NCI-H748 treated with DMSO at 0.1 percent for 48 hours (cell line): ENCODE measurements around the gene PTK6.
A peak's percentile ranks its signal among the peaks of the same experiment; 100 is the strongest.
"Not testable (repeated sequence)": the region's sequence is repeated elsewhere in the genome, so short reads cannot be mapped to it uniquely, and the experiment has no call there.

ENCODE experiments used
- DNase-seq: peaks from one replicate; lab custom pipeline; 2025; lab: John Stamatoyannopoulos, UW

Gene PTK6

DNA sequence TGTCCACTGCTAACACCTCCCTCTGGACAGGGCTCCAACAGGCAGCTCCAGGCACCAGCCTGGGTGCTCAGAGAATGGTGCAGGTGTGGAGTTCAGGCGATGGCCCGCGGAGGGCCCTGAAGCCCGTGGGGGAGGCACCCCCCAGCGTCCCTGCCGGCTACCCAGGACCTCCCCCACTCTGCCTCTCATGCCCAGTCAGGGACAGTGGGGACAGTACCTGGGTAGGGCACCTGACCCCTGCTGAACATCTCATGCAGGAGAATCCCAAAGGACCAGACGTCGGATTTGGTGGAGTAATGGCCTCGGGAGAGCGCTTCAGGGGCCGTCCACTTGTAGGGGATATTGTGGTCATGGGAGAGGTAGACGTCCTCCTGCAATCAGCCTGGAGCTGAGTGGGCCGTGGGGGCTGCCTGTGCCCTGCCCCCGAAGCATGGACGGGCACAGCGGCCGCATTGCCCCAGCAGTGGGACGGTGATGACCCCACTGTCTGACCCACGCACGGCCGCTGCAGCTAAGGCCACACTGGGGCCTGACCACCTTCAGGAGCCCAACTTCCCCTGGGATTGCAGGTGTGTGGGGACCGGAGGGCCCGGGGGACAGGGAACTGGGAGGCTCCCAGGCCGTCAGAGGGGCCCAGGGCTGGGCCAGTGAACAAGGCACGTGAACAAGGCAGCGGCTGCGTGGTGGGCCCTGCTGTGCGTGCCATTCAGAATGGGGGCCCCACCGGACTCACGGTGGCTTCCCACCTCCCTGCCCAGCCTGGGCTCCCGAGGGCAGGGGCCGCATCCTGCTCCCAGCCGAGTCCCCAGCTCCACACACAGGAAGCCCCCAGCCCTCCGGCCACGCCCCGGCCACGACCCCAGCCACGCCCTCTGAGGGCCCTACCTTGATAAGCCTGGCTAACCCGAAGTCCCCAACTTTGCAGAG is 7.1 kb downstream of the PTK6 start:
- DNase-seq: no peak

DNA sequence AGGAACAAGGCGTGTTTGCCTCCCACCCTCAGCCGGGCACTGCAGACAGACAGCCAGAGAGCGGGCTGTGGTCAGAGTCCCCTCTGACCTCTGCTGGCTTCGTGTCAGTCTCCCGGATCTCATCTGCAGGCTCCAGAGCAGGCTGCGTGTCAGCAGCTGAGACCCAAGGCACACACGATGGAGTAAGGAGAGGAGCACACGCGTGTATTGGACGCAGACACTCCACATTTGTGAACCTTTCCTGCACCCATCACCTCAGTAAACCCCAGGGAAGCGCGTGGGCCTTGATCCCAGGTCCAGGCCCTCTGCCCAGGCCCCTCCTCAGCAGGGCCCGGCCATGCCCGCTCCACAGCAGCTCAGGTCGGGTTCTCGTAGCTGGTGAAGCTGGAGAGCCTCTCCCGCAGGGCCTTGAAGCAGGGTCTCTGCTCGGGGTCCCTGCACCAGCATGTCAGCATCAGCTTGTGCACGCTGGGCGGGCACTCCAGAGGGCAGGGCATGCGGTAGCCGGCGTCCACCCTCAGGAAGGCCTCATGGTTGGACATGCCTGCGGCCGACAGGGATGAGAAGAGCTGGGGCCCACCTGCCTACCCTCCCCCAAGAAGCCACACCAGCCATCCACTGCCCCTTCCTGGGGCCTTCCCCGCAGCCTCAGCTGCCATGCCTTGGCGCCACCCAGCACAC is 7.9 kb downstream of the PTK6 start:
- no peak for DNase-seq

DNA sequence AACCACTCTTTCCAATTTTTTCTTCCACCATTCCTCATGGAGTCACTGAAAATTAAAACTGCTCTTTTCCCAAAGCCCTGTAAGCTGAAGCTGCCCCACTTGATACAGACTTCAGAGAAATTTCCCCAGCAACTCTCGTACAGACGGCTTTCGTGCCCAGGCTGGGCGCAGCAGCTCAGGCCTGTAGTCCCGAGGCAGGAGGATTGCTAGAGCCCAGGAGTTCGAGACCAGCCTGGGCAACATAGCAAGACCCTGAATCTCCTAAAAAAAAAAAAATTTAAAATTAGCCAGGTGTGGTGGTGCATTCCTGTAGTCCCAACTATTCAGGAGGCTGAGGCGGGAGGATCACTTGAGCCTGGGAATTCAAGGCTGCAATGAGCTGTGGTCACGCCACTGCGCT is 10.0 kb downstream of the PTK6 start:
- no peak for DNase-seq

DNA sequence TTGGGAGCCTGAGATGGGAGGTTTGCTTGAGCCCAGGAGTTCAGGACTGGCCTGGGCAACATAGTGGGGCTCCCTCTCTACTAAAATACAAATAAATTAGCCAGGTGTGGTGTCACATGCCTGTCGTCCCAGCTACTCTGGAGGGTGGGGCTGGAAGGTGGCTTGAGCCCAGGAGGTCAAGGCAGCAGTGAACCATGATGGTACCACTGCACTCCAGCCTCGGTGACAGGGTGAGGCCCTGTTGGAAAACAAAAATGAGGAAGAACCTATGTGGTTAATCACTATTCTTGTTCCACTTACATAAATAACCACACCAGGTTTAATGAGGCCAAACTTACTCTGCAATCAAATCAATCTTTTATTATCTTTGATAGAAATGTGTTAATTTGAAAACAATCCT is 11.2 kb downstream of the PTK6 start:
- no peak for DNase-seq

DNA sequence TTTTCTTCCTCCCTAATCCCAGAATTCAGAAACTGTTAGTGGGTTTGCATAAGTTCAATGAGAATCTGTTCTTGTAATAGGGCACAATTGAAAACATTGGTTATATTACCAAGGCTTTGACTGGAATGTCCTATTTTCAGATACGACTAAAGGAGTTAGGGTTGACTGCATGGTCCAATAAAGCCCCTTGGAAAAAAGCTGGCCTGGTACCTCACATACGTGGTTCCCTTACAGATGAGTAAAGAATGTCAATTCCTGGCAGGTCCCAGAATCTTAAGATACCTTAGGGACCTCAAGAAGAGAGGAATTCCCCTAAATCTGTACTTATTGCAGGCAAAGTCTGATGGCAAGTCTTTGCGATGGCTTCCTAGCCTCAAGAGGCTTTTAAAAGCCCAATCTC is 12.0 kb downstream of the PTK6 start:
- DNase-seq: no peak

DNA sequence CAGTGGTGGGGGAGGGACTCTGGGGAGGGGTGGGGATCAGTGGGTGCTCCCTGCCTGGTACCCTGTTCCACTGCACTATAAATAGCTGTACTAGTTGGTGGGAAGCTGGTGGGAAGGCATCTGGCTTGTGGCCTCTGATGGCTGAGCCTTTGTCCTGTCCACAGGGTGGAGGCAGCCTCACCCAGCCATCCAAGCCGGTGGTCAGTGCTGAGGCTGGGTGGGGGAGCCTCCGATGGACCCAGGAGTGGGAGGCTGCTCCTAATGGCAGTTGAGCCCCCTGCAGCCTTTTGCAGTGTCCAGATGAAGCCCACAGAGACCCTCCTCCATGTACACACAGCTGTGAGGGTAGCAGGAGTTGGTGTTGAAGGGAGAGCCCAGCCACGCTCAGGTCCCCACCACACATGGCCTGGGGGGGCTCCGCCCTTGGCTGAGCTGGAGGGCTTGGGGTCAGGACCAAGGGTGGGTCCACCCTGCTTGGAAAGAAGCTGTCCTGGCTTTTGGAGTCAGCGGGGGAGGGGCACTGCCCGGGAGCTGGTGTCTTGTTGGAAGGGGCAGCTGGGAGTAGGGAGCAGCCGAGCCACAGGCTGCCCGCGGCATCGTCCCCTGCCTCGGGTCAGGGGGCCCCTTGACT is 14.1 kb downstream of the PTK6 start:
- no peak for DNase-seq

DNA sequence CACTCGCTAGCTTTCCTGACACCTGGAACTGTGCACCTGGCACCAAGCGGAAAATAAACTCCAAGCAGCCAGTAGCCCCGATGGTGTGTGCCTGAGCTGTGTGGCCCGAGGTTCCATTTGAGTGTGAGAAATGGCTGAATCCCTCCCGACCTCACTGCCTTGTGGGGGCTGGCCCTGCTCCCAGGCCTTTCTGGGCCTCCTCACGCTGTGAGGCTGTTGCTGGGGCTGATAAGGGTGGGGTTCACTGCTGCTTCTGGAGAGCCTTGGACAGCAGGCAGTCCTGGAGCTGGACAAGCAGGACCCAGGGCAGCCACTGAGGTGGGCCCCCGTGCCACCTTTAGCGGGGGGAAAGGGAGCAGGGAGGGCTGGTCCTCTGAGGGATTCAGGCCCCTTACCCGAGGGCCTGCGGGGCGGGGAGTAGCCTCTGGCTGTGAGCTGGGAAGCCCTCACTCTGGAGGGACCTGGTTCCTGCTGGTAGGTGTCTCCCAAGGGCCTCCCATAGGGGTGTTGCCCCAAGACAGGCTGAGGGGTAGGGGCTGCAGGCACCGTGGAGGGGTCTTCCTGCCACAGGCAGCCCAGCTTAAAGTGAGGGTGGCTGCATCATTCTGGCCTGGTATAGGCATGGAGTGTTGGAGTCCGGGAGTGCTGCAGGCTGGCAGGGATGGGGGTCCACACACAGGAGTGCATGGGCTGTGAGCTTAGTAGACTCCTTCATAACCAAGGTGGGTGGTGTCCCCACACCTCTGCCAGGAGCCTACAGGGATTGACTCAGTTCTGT is 14.9 kb downstream of the PTK6 start:
- no peak for DNase-seq

DNA sequence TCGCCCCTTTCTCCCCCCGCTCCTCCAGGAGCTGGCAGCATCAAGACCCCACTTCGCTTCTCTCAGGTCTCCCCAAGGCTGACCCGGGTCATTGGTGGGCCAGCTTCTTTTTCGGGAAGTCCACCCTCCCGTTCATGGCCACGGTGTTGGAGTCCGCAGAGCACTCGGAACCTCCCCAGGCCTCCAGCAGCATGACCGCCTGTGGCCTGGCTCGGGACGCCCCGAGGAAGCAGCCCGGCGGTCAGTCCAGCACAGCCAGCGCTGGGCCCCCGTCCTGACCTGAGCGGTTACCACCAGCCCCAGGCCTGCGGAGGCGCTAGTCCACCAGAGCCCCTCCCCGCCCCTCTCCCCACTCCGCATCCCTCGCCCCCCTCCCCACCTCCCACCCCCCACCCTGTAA is 15.6 kb downstream of the PTK6 start:
- DNase-seq: no peak

DNA sequence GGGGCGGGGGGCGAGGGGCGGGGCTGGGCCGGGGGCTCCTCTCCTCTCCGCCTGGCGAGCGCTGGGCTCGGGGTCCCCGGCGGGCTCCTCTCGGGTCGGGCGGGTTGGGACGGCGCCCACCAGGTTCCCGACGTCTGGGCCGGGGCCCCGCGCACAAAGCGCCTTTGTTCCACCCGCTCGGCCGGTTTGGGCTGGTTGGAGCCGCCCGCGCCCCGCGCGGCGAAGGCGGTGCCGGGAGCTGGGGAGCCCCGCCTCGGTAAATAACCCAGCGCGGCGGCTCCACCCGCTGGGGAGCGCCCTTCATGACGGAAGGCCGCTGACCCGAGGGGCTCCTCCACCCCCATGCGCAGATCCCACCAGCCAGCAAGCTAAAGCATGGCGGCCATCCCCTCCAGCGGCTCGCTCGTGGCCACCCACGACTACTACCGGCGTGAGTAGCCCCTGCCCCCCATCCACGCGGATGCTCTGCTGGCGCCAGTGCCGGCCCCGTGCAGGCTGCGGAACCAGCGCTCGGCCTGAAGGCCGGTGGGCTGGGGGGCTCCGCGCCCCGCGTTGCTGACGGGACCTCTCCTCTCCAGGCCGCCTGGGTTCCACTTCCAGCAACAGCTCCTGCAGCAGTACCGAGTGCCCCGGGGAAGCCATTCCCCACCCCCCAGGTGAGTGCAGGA is 16.1 kb downstream of the PTK6 start:
- DNase-seq: peak; percentile 16

DNA sequence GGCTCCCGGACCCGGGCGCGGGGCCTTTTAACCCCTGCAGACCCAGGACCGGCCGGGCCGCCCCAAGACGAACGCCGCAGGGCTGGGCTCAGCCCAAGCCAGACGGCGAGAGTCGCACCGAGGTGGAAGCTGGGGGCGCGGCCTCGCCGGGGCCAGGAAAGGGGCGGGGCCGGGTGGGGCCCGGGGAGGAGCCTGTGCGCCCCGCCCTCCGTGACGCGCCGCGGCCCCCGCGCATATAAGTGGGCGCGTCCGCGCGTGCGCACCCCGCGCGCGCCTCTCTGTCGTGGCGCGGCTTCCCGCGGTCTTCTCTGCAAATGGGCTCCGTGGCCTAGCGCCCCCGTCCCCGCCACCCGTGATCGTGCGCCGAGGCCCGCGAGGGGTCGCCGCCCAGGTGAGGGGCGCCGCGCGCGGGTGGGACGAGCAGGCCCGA is 16.7 kb downstream of the PTK6 start, which contains the start of gene PPDPF:
Gene PPDPF, plus strand, starts transcription at position 262 of the 430 bp plus-strand sequence. CDS start 544 bp downstream, outside the sequence.
- peak; percentile 13 for DNase-seq

DNA sequence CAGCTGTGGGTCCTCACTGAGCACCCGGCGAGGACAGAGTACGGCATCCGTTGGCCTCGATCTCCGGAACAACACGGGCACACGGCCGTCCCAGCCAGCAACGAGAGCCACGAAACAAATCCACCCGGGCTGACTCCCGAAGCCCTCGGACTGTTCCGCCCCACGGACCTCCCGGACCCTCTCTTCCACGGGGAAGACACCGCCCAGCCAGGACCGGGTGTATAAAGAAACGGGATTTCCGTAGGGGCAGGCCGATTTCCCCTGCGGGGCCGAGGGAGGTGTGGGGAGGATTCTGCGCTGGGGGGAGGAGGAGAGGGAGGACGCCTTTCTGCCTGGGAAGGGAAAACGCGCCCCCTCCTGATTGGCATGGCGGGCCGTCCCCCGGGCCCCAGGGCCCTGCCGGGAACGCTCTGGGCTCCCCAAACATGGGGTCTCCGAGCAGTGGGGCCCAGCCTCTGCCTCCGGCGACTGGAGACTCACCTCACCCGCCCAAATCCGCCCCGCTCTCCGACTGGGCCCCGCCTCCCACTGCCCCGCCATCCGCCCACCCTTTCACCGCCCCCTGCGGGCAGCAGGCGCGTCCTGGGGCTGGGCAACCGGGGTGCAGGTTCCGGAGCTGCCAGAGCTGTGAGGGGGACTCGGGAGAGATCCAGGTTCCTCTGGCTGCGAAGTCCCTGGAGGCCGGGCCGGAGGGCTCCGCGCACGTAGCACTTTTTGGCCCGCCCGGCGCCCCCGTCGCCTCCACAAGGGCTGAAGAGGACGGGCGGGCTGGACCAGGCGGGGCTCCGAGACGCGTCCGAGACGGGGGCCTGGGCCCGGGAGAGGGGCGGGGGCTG is 17.3 kb downstream of the PTK6 start:
- no peak for DNase-seq

DNA sequence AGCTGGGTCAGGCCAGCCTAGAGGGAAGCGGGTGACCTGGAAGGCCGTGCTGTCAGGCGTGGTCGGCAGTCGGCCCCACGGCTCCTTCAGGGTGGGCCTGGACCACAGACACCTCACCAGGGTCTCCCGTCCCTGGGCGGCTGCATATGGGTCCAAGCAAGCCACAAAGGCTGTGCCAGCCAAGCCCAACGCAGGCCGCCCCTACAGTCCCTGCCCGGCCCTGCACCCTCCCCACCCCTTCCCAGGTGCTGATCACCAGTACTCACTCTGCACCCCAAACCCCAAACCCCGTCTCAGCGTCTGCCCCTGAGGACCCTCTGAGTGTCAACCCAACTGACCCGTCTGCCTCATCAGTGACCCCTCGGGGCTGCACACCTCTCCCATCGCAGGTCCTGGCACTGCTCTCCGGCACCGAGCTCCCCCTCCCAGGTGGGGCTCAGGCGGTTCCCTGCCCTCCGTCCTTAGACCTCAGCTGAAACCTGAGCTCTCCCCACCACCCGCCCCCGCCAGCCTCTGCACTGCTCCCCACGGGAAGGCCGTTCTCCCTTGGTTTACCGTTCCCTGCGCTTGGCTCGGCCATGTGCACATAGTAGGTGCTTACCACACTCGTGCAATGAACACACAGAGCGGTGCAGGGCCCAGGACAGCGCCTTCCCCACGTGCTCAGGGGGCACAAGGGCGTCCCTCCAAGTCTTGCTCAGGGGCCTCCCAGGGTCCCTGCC is 18.1 kb downstream of the PTK6 start:
- no peak for DNase-seq

DNA sequence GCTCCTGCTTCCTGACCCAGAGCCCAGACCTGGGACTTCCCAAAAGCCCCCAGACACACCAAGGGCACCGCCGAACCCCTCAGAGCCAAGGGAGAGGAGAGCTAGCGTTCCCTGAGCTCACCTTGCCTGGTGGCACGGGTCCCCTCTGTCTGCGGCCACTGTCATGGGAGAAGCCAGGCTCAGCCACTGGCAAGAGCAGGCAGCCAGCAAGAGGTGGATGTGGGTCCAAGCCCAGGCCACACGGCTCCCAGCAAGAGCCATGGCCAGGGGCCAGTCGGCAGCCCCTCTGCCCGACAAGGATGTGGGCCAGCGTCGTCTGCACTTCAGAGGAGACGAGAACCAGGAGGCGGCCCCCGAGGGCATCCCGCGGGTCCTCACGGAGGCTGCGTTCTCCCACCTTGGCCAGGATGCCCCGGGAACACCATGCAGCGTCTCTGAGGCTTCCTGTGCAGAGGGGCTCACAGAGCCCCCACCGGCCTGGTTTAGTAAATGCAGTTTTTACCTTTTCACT is 18.8 kb downstream of the PTK6 start:
- no peak for DNase-seq

DNA sequence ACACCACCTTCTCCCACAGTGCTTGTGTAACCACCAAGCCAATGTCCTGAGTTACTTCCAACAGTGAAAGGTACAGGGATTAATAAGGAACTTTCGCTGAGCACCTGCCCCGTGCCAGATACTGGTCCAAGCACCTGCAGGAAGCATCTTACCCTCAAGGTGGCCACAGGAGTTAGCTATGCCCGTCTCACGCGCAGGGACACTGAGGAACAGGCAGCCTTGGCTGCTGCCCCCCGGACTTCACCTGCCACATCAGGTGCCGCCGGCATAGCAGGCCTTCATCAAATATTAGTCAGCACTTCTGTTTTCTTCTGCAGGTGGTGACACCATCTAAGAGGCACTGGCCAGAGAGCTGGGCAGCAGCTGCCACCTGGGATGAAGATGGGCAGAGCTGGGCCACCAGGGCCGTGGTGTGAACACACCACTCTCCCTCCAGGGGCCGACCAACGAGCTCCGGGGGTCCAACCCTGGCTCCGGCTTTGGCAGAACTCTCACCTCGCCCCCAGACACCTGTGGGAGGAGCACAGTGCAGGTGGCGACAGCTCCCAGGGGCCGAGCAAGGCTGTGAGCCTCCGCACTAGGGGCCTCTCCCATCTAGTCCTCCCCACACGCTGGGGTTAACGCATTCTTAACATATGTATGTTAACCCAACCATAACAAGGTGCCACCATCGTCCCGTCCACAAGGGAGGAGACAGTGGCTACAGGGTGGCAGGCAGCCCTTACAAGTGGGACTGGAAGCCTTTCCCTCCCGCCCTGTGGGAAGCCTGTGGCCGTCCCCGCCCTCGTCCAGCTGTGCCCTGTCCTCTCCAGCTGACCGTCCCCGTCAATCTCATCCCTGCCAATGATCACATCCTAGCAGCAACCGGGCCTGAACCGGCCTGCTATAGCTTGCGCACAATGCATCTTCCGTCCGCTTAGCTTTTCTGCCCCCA is 19.5 kb downstream of the PTK6 start:
- no peak for DNase-seq

DNA sequence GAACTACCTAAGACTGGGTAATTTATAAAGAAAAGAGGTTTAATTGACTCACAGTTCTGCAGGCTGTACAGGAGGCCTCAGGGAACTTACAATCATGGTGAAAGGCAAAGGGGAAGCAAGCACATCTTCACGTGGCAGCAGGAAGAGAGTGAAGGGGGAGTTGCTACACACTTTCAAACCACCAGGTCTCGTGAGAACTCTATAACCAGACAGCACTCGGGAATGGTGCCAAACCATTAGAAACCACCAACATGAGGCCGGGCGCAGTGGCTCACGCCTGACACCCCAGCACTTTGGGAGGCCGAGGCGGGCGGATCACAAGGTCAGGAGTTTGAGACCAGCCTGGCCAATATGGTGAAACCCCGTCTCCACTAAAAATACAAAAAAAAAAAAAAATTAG is 22.7 kb downstream of the PTK6 start:
- not testable (repeated sequence) for DNase-seq

DNA sequence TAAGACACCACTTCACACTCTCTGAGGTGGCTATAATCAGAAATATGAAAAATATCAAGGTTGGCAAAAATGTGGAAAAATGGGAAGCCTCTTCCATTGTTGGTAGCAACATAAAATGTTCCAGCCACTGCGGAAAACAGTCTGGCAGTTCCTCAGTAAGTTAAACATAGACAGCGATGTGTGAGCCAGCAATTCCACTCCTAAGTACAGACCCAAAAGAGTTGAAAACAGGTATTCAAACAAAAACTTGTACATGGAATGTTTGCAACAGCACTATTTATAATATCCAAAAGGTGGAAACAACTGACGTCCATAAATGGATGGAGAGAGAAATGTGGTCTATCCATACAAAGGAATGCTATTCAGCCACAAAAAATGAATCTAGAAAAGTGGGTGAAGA is 24.0 kb downstream of the PTK6 start:
- DNase-seq: no peak

DNA sequence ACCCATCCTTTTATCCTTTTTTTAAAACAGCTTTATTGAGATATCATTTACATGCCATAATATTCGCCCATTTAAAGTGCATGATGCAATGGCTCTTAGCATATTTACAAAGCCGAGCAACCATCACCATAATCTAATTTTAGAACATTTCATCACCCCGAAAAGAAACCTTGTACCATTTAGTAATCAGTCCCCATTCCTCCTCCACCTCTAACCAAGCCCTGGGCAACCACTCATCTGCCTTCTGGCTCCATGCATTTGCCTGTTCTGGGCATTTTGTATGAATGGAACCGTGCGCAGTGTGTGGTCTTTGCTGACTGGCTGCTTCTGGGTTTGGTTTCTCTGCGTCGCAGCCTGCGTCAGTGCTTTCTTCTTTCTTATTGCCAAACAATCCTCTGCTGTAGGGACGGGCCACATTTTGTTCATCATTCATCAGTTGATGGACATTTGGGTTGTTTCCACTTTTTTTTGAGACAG is 28.1 kb downstream of the PTK6 start:
- DNase-seq: no peak

DNA sequence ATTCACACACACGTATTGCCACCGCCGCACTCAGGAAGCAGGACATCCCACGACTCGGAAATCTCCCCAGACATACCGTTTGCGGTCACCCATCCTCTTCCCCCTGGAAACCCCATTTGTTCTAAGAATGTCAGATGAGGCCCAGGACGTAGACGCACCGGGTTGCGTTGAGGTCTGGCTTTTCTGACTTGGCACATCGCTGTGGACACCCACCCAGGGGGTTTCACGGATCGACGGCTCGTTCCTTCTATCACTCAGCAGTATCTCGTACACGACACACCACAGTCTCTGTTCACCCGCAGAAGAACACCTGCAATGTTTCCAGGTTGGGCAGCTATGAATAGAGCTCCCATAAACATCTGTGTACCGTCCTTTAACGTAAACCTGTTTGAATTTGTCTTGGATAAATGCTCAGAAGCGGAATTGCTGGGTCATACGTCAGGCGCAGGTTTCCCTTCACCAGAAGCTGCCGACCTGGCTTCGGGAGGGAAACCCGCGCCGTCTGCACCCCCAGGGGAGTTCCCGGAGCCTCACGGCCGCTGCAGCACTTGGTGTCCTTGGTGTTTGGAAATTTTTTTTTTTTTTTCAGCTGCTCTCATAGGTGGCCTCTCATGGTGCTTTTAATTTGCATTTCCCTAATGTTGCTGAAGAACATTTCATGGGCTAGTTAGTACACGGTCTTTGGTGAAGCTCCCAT is 29.0 kb downstream of the PTK6 start:
- DNase-seq: no peak
